ENCODE results near the gene SORBS2. TPM values are rescaled to one million over a fixed set of nuclear protein-coding genes. Genes with fewer than 3 reads are reported as not detected.
"Not testable (repeated sequence)": the region's sequence is repeated elsewhere in the genome, so short reads cannot be mapped to it uniquely, and the experiment has no call there.

SORBS2 gene
- total RNA-seq, 1 donor from 2014 or later: 175 TPM

- DNase-seq (ENCODE audit: extremely low read depth, low read depth, low spot score): no peak
Measured at GRCh38 chr4:185717377-185717741, 94.6 kb downstream of the SORBS2 start.

GRCh38 chr4:185716577-185717376 is 95.2 kb downstream of the SORBS2 start:
- no peak for DNase-seq (ENCODE audit: extremely low read depth, low read depth, low spot score)

- no peak for DNase-seq (ENCODE audit: extremely low read depth, low read depth, low spot score)
Measured at GRCh38 chr4:185716141-185716551, 95.8 kb downstream of the SORBS2 start.

- not testable (repeated sequence) for DNase-seq (ENCODE audit: extremely low read depth, low read depth, low spot score)
Measured at GRCh38 chr4:185714524-185714923, 97.5 kb downstream of the SORBS2 start.

- no peak for DNase-seq (ENCODE audit: extremely low read depth, low read depth, low spot score)
Measured at GRCh38 chr4:185713731-185714130, 98.3 kb downstream of the SORBS2 start.

GRCh38 chr4:185713272-185713671 is 98.7 kb downstream of the SORBS2 start:
- no peak for DNase-seq (ENCODE audit: extremely low read depth, low read depth, low spot score)

- DNase-seq (ENCODE audit: extremely low read depth, low read depth, low spot score): no peak
Measured at GRCh38 chr4:185712350-185713024, 99.5 kb downstream of the SORBS2 start.

- no peak for DNase-seq (ENCODE audit: extremely low read depth, low read depth, low spot score)
Measured at GRCh38 chr4:185711726-185712125, 100.3 kb downstream of the SORBS2 start.

- DNase-seq (ENCODE audit: extremely low read depth, low read depth, low spot score): no peak
Measured at GRCh38 chr4:185710487-185710995, 101.5 kb downstream of the SORBS2 start.

GRCh38 chr4:185709802-185710486 is 102.0 kb downstream of the SORBS2 start:
- no peak for DNase-seq (ENCODE audit: extremely low read depth, low read depth, low spot score)

- no peak for DNase-seq (ENCODE audit: extremely low read depth, low read depth, low spot score)
Measured at GRCh38 chr4:185708348-185708747, 103.6 kb downstream of the SORBS2 start.

GRCh38 chr4:185707622-185708021 is 104.4 kb downstream of the SORBS2 start:
- DNase-seq (ENCODE audit: extremely low read depth, low read depth, low spot score): not testable (repeated sequence)

- DNase-seq (ENCODE audit: extremely low read depth, low read depth, low spot score): no peak
Measured at GRCh38 chr4:185702147-185702663, 109.8 kb downstream of the SORBS2 start.

- no peak for DNase-seq (ENCODE audit: extremely low read depth, low read depth, low spot score)
Measured at GRCh38 chr4:185700630-185701029, 111.4 kb downstream of the SORBS2 start.

GRCh38 chr4:185700048-185700447 is 111.9 kb downstream of the SORBS2 start:
- no peak for DNase-seq (ENCODE audit: extremely low read depth, low read depth, low spot score)

GRCh38 chr4:185697488-185697887 is 114.5 kb downstream of the SORBS2 start:
- DNase-seq (ENCODE audit: extremely low read depth, low read depth, low spot score): no peak

GRCh38 chr4:185695743-185696142 is 116.3 kb downstream of the SORBS2 start:
- no peak for DNase-seq (ENCODE audit: extremely low read depth, low read depth, low spot score)

- DNase-seq (ENCODE audit: extremely low read depth, low read depth, low spot score): peak; percentile 64
Measured at GRCh38 chr4:185693548-185694215, 118.3 kb downstream of the SORBS2 start.

- no peak for DNase-seq (ENCODE audit: extremely low read depth, low read depth, low spot score)
Measured at GRCh38 chr4:185689407-185689806, 122.6 kb downstream of the SORBS2 start.

GRCh38 chr4:185685804-185686203 is 126.2 kb downstream of the SORBS2 start:
- DNase-seq (ENCODE audit: extremely low read depth, low read depth, low spot score): no peak

- DNase-seq (ENCODE audit: extremely low read depth, low read depth, low spot score): no peak
Measured at GRCh38 chr4:185683896-185684295, 128.1 kb downstream of the SORBS2 start.

Measured in glomerular endothelial cell (primary cell).